HG03342 (cell line): ENCODE measurements around the gene TEX264.

ENCODE experiments used
- ATAC-seq: cut with Tn5 transposase; IDR thresholded peaks from one replicate; pipeline ENCODE4 v1.9.1; 2021; ENCODE audit warnings: mild to moderate bottlenecking, moderate library complexity; ENCODE audit not compliant: unreplicated experiment

The TEX264 gene

GRCh38 chr3:51747840-51748239, 76.8 kb downstream of the TEX264 start:
- no peak for ATAC-seq

- no peak for ATAC-seq
These were observed 77.3 kb downstream of the TEX264 start for GRCh38 chr3:51748327-51748726.

GRCh38 chr3:51750878-51751277, 79.8 kb downstream of the TEX264 start:
- ATAC-seq, result no peak

- no peak for ATAC-seq
These were observed 80.2 kb downstream of the TEX264 start for GRCh38 chr3:51751287-51751686.
